ENCODE measurements around the gene ATF4.

GRCh38 chr22:39545386-39546365 lies 25.3 kb downstream of the ATF4 start:
- no peak for TF ChIP-seq GATA2 (IDR thresholded peaks at IDR 0.05; ENCODE audit: low read depth, low read length)
- TF ChIP-seq GATA3 (IDR thresholded peaks at IDR 0.05; ENCODE audit: low read depth, low read length): no peak

All from SH-SY5Y (cell line).